Astrocyte (in vitro differentiated cells and primary cell): Measurements from ENCODE around the gene LAMA3. TPM values are rescaled to one million over a fixed set of nuclear protein-coding genes. Genes with fewer than 3 reads are reported as not detected.

ENCODE experiments used
- DNase-seq: peaks from one replicate; pipeline ENCODE4 v3.0.0-alpha.2; 2010; ENCODE audit warnings: low read depth
- FAIRE-seq: peaks from 2 replicates; lab custom pipeline; 2011; peaks lifted over from hg19 to GRCh38; lab: Jason Lieb, UNC
- H2AFZ ChIP-seq: 2 replicates; pipeline ENCODE4 v1.6.0; 2012; ENCODE audit warnings: low read depth, low read length, inconsistent platforms
- H3K27ac ChIP-seq: 2 replicates; pipeline ENCODE4 v1.5.1; 2011; ENCODE audit warnings: low read depth, low read length, inconsistent platforms
- H3K27me3 ChIP-seq: 2 replicates; pipeline ENCODE4 v1.6.0; 2011; ENCODE audit warnings: low read length, inconsistent platforms; ENCODE audit not compliant: insufficient read depth
- H3K36me3 ChIP-seq: 2 replicates; pipeline ENCODE4 v1.5.1; 2011; ENCODE audit warnings: low read length, inconsistent platforms; ENCODE audit not compliant: insufficient read depth
- H3K4me1 ChIP-seq: 2 replicates; pipeline ENCODE4 v1.5.1; 2011; ENCODE audit warnings: low read length, inconsistent platforms; ENCODE audit not compliant: insufficient read depth
- H3K4me2 ChIP-seq: 2 replicates; pipeline ENCODE4 v1.6.0; 2012; ENCODE audit warnings: low read length, inconsistent platforms
- H3K4me3 ChIP-seq: 2 replicates; pipeline ENCODE4 v1.5.1; 2011; ENCODE audit warnings: low read depth, mild to moderate bottlenecking, low read length, inconsistent platforms; ENCODE audit not compliant: insufficient read depth
- H3K79me2 ChIP-seq: 2 replicates; pipeline ENCODE4 v1.6.0; 2012; ENCODE audit warnings: mild to moderate bottlenecking, low read length, inconsistent platforms; ENCODE audit not compliant: insufficient read depth
- H3K9ac ChIP-seq: 2 replicates; pipeline ENCODE4 v1.6.0; 2012; ENCODE audit warnings: mild to moderate bottlenecking, low read length, inconsistent platforms
- H3K9me3 ChIP-seq: 2 replicates; pipeline ENCODE4 v1.5.1; 2012; ENCODE audit warnings: low read depth, mild to moderate bottlenecking, low read length, inconsistent platforms; ENCODE audit not compliant: insufficient read depth
- H4K20me1 ChIP-seq: 2 replicates; pipeline ENCODE4 v1.6.0; 2012; ENCODE audit warnings: low read length, inconsistent platforms; ENCODE audit not compliant: insufficient read depth
- H3K27ac Mint-ChIP-seq: one replicate; pipeline ENCODE4 v1.8.0; 2021; ENCODE audit warnings: mild to moderate bottlenecking, mixed read lengths; ENCODE audit not compliant: unreplicated experiment
- H3K27me3 Mint-ChIP-seq: one replicate; pipeline ENCODE4 v1.8.0; 2021; ENCODE audit warnings: low read depth, mixed read lengths; ENCODE audit not compliant: unreplicated experiment
- H3K36me3 Mint-ChIP-seq: one replicate; pipeline ENCODE4 v1.8.0; 2021; ENCODE audit warnings: low read depth, mixed read lengths; ENCODE audit not compliant: unreplicated experiment
- H3K4me1 Mint-ChIP-seq: one replicate; pipeline ENCODE4 v1.8.0; 2021; ENCODE audit warnings: low read depth, mixed read lengths; ENCODE audit not compliant: unreplicated experiment
- H3K4me3 Mint-ChIP-seq: one replicate; pipeline ENCODE4 v1.8.0; 2021; ENCODE audit warnings: mild to moderate bottlenecking, moderate library complexity, mixed read lengths; ENCODE audit not compliant: unreplicated experiment
- H3K9me3 Mint-ChIP-seq: one replicate; pipeline ENCODE4 v1.8.0; 2021; ENCODE audit warnings: mild to moderate bottlenecking, mixed read lengths; ENCODE audit not compliant: unreplicated experiment
- CTCF ChIP-seq: IDR thresholded peaks from 2 replicates; pipeline ENCODE4 v1.5.1; 2011; ENCODE audit warnings: low read depth, mild to moderate bottlenecking, inconsistent platforms, low read length, moderate library complexity; ENCODE audit not compliant: insufficient read depth
- EZH2 ChIP-seq: IDR thresholded peaks from 2 replicates; pipeline ENCODE4 v1.6.1; 2012; ENCODE audit warnings: mild to moderate bottlenecking, low read length, inconsistent platforms; ENCODE audit not compliant: insufficient read depth
- total RNA-seq: library from RNA; stranded (reverse); gene quantifications from 2 replicates; pipeline ENCODE4 v1.2.1, GENCODE V29; 2021

LAMA3 gene
- total RNA-seq, 1 donor from 2014 or later = 0.86 TPM

- Mint-ChIP-seq H3K27me3 (peaks cover 43% of the 10 kb centered on the region), H3K9me3 (no peaks in the 10 kb centered on the region), H3K27ac (no peak overlapping the region), H3K4me1 (peaks cover 2% of the 10 kb centered on the region), H3K4me3 (no peak overlapping the region), H3K36me3 (no peaks in the 10 kb centered on the region)
- DNase-seq (no peak), FAIRE-seq (no peak)
- Histone ChIP-seq H3K27ac (no peak overlapping the region), H4K20me1 (no peaks in the 10 kb centered on the region), H3K36me3 (no peaks in the 10 kb centered on the region), H3K9ac (no peak overlapping the region), H3K9me3 (no peaks in the 10 kb centered on the region), H3K4me3 (no peak overlapping the region), H3K4me2 (no peak overlapping the region), H2AFZ (no peak overlapping the region), H3K27me3 (peaks cover 51% of the 10 kb centered on the region), H3K79me2 (no peaks in the 10 kb centered on the region), H3K4me1 (peaks cover 2% of the 10 kb centered on the region)
- no peak for TF ChIP-seq EZH2
- TF ChIP-seq CTCF = no peak
Observed at GRCh38 chr18:23667114-23667513, 22.1 kb upstream of the LAMA3 start.

GRCh38 chr18:23668731-23669130 lies 20.5 kb upstream of the LAMA3 start:
- no peaks in the 10 kb centered on the region for H3K36me3 ChIP-seq
- H3K27ac Mint-ChIP-seq = no peak overlapping the region
- FAIRE-seq = no peak
- H3K9me3 Mint-ChIP-seq = no peaks in the 10 kb centered on the region
- peaks cover 43% of the 10 kb centered on the region for H3K27me3 ChIP-seq
- no peak overlapping the region for H3K4me2 ChIP-seq
- no peak overlapping the region for H3K4me3 ChIP-seq
- no peak overlapping the region for H3K27ac ChIP-seq
- no peak for DNase-seq
- H3K36me3 Mint-ChIP-seq = no peaks in the 10 kb centered on the region
- H3K4me1 ChIP-seq = no peaks in the 10 kb centered on the region
- H2AFZ ChIP-seq = no peak overlapping the region
- no peaks in the 10 kb centered on the region for H3K79me2 ChIP-seq
- TF ChIP-seq CTCF = no peak
- TF ChIP-seq EZH2 = no peak
- H3K27me3 Mint-ChIP-seq = peaks cover 44% of the 10 kb centered on the region
- H3K9me3 ChIP-seq = no peaks in the 10 kb centered on the region
- no peaks in the 10 kb centered on the region for H4K20me1 ChIP-seq
- no peaks in the 10 kb centered on the region for H3K4me1 Mint-ChIP-seq
- H3K9ac ChIP-seq = no peak overlapping the region
- H3K4me3 Mint-ChIP-seq = no peak overlapping the region

- H3K4me2 ChIP-seq = no peak overlapping the region
- H3K4me1 ChIP-seq = no peaks in the 10 kb centered on the region
- H2AFZ ChIP-seq = no peak overlapping the region
- Mint-ChIP-seq H3K9me3 (no peaks in the 10 kb centered on the region), H3K27ac (no peak overlapping the region), H3K4me3 (no peak overlapping the region), H3K36me3 (no peaks in the 10 kb centered on the region), H3K4me1 (no peaks in the 10 kb centered on the region), H3K27me3 (peaks cover 47% of the 10 kb centered on the region)
- TF ChIP-seq EZH2 (no peak), CTCF (no peak)
- no peak overlapping the region for H3K9ac ChIP-seq
- FAIRE-seq (no peak), DNase-seq (no peak)
- peaks cover 41% of the 10 kb centered on the region for H3K27me3 ChIP-seq
- no peaks in the 10 kb centered on the region for H4K20me1 ChIP-seq
- no peaks in the 10 kb centered on the region for H3K79me2 ChIP-seq
- no peak overlapping the region for H3K27ac ChIP-seq
- H3K9me3 ChIP-seq = no peaks in the 10 kb centered on the region
- no peaks in the 10 kb centered on the region for H3K36me3 ChIP-seq
- H3K4me3 ChIP-seq = no peak overlapping the region
Observed at GRCh38 chr18:23669202-23669766, 20.0 kb upstream of the LAMA3 start.
